GM12801 (cell line): ENCODE results near the gene RABL3.

Experiments used
- CTCF ChIP-seq: IDR thresholded peaks from one replicate; pipeline ENCODE4 v1.5.1; 2011; ENCODE audit warnings: control low read depth; ENCODE audit not compliant: insufficient read length; ENCODE audit errors: extremely low read depth

RABL3 gene

GRCh38 chr3:120681018-120681417, 61.3 kb downstream of the RABL3 start:
- TF ChIP-seq CTCF = no peak

- no peak for TF ChIP-seq CTCF
These were observed 62.0 kb downstream of the RABL3 start for GRCh38 chr3:120680193-120680894.

- TF ChIP-seq CTCF = no peak
These were observed 63.3 kb downstream of the RABL3 start for GRCh38 chr3:120678984-120679383.

DNA sequence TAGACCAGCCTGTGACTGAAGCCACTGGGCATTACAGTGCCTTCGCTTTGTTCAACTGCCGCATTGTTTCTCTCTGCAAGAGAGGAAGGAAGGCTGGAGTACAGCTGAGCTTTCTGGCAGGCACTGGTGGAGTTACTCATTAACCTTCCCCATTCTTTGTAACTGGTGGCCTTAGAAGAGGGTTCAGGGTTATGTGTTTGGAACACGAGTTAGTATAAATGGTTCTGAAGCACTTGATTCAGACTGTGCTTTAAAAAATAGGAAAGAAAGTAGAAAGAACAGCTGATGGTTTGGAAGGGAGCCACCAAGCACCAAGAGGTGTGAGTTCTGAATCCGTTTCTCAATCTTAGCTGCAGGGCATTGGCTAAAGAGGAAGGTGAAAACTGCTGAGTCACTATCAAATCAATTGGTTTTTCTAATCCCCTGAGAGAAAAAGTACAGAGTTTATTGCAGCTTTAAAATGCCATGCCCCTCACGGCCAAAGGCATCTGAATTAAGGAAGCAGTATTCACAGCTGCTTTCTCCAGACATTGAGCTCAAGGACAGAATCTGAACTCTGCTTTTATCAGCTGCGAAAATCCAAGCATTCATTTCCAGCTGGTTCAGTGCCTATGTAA, 63.9 kb downstream of the RABL3 start:
- no peak for TF ChIP-seq CTCF

DNA sequence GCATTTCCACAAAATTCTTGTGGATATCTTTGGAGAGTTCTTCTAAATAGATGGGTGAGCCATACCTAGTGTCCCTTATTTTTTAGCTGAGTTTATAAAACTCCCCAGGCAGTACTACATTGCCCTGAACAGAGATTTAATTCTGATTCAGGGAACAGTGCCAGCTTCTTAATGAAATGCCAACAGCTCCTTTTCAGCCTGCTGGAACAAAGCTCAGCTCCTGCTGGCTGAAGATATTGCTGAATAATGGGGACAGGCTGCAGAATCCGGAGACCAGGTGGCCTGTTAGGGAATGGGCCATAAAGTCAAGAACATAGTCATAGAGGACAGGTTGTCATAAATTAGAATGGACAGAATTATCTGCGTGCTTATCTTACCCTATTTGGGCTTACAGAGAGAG, 69.2 kb downstream of the RABL3 start:
- no peak for TF ChIP-seq CTCF

GRCh38 chr3:120670576-120670975, 71.7 kb downstream of the RABL3 start:
- no peak for TF ChIP-seq CTCF

- TF ChIP-seq CTCF = no peak
These were observed 77.4 kb downstream of the RABL3 start for GRCh38 chr3:120664926-120665325.
